K562 (cell line): Measurements from ENCODE around the gene MTSS2. TPM values are rescaled to one million over a fixed set of nuclear protein-coding genes. Genes with fewer than 3 reads are reported as not detected.
A peak's percentile ranks its signal among the peaks of the same experiment; 100 is the strongest.

Source experiments
- ATAC-seq: fragments of 200-7000 bp; cut with Tn5 transposase; 3 replicates; pipeline ENCODE4 v1.9.1; 2020; ENCODE audit warnings: moderate library complexity
- BruUV-seq: library from RNA; stranded (reverse); fragments of 400-500 nt; replicated peaks from 2 replicates; lab custom pipeline; 2021; lab: Mats Ljungman, UMichigan
- CTCF ChIA-PET: fragments of 300-600 bp; formaldehyde crosslinking; extraction: SDS; loops from one replicate; lab custom pipeline; 2021; ENCODE audit warnings: low intra/inter-chr PET ratio; lab: Yijun Ruan, JAX
- POLR2A ChIA-PET: fragments of 300-600, 350-650 bp; sonication (Branson Sonifier 250); formaldehyde crosslinking; extraction: SDS; loops from one replicate; lab custom pipeline; 2021; ENCODE audit warnings: antibody characterized with exemption, inconsistent platforms; lab: Yijun Ruan, JAX
- DNase-seq, 4 experiments: peaks; one replicate each; pipeline versions ENCODE4 v3.0.0 to v3.0.0-alpha.2; 2011 to 2018; ENCODE audit warnings: low spot score in 3 of 4, mixed read lengths in 3 of 4; ENCODE audit errors: extremely low read depth in 1 of 4
- FAIRE-seq: peaks from 2 replicates; lab custom pipeline; 2011; peaks lifted over from hg19 to GRCh38; lab: Jason Lieb, UNC
- H2AFZ ChIP-seq: 2 replicates; pipeline ENCODE4 v1.6.0; 2011; ENCODE audit warnings: low read depth, low read length, control low read depth, inconsistent platforms
- H3K27ac ChIP-seq: fragments of 200-600 bp; 3 replicates; pipeline ENCODE4 v1.8.0; 2011; ENCODE audit warnings: low read depth, mild to moderate bottlenecking, control low read depth, inconsistent platforms, low read length, moderate library complexity, mixed read lengths; ENCODE audit errors: extremely low read depth
- H3K27me3 ChIP-seq, 2 experiments: fragments of 300-600 bp in 1 of 2; 2 replicates in 1 of 2; 3 replicates in 1 of 2; pipeline versions ENCODE4 v1.6.0 to v1.8.0; 2011; ENCODE audit warnings: inconsistent platforms in 2 of 2, low read length in 2 of 2, mild to moderate bottlenecking in 1 of 2, mixed read lengths in 1 of 2, moderate library complexity in 1 of 2; ENCODE audit not compliant: control insufficient read depth in 2 of 2, insufficient read depth in 2 of 2
- H3K36me3 ChIP-seq: fragments of 300-600 bp; 3 replicates; pipeline ENCODE4 v1.8.0; 2011; ENCODE audit warnings: mild to moderate bottlenecking, low read length, inconsistent platforms; ENCODE audit not compliant: control insufficient read depth, insufficient read depth
- H3K4me1 ChIP-seq, 2 experiments: fragments of 200-600 bp in 1 of 2; replicated peaks in 1 of 2; 2 replicates in 1 of 2; 3 replicates in 1 of 2; pipeline versions ENCODE4 v1.5.1 to v1.8.0; 2011; ENCODE audit warnings: inconsistent platforms in 2 of 2, low read length in 2 of 2, mild to moderate bottlenecking in 1 of 2, mixed read lengths in 1 of 2, moderate library complexity in 1 of 2; ENCODE audit not compliant: control insufficient read depth in 2 of 2, insufficient read depth in 2 of 2
- H3K4me2 ChIP-seq: 2 replicates; pipeline ENCODE4 v1.6.1; 2011; ENCODE audit warnings: low read length, control low read depth, inconsistent platforms, mixed read lengths; ENCODE audit not compliant: insufficient read depth
- H3K4me3 ChIP-seq: fragments of 200-600 bp; sonication (generic), shearing (Covaris generic); 2 replicates; pipeline ENCODE4 v1.5.1; 2016; ENCODE audit warnings: control low read depth, inconsistent platforms
- H3K79me2 ChIP-seq: fragments of 200-600 bp; 3 replicates; pipeline ENCODE4 v1.8.0; 2011; ENCODE audit warnings: low read length, inconsistent platforms; ENCODE audit not compliant: control insufficient read depth, insufficient read depth
- H3K9ac ChIP-seq, 2 experiments: 2 replicates each; pipeline versions ENCODE4 v1.6.0 to v1.6.1; 2011; ENCODE audit warnings: low read depth in 2 of 2, low read length in 2 of 2, control low read depth in 1 of 2, inconsistent platforms in 1 of 2, mild to moderate bottlenecking in 1 of 2, mixed read lengths in 1 of 2; ENCODE audit not compliant: insufficient read depth in 1 of 2
- H3K9me1 ChIP-seq: one replicate; pipeline ENCODE4 v1.6.0; 2011; ENCODE audit warnings: inconsistent platforms, mild to moderate bottlenecking, low read length, moderate library complexity; ENCODE audit not compliant: control insufficient read depth, insufficient read depth
- H3K9me3 ChIP-seq: replicated peaks from 2 replicates; pipeline ENCODE4 v1.5.1; 2011; ENCODE audit warnings: low read depth, low read length, inconsistent platforms; ENCODE audit not compliant: control insufficient read depth, insufficient read depth
- H4K20me1 ChIP-seq: replicated peaks from 2 replicates; pipeline ENCODE4 v1.6.1; 2011; ENCODE audit warnings: low read length, inconsistent platforms, mixed read lengths; ENCODE audit not compliant: control insufficient read depth, insufficient read depth
- CEBPB ChIP-seq: fragments of 450-650 bp; IDR thresholded peaks from 2 replicates; pipeline ENCODE4 v1.6.1; 2016; ENCODE audit warnings: missing genetic modification characterization, missing compliant biosample characterization
- CEBPG ChIP-seq, 3 experiments: fragments of 200-800 bp in 1 of 3; sonication (Bioruptor generic) in 1 of 3; sonication (generic) in 1 of 3; formaldehyde crosslinking in 1 of 3; IDR thresholded peaks in 2 of 3; conservative IDR thresholded peaks in 1 of 3; 2 replicates each; pipeline versions ENCODE4 v1.6.1 to v1.8.0; 2016 to 2022; ENCODE audit warnings: missing compliant biosample characterization in 2 of 3, missing genetic modification characterization in 2 of 3, mild to moderate bottlenecking in 1 of 3, missing genetic modification reagents in 1 of 3
- CSDE1 ChIP-seq, 2 experiments: fragments of 450-650 bp; IDR thresholded peaks; 2 replicates each; pipeline ENCODE4 v1.6.1; 2016; ENCODE audit warnings: mild to moderate bottlenecking in 1 of 2
- GABPB1 ChIP-seq: sonication (generic); formaldehyde crosslinking; IDR thresholded peaks from 2 replicates; pipeline ENCODE4 v1.8.0; 2022; ENCODE audit warnings: mild to moderate bottlenecking, missing genetic modification reagents
- MEF2A ChIP-seq: IDR thresholded peaks from 2 replicates; pipeline ENCODE4 v1.6.1; 2011; ENCODE audit warnings: low read depth, mild to moderate bottlenecking, low read length, moderate library complexity; ENCODE audit not compliant: control insufficient read depth
- WGBS: fragments of 100-300 bp; shearing (Covaris generic); methylation state at CpG from one replicate; pipeline ENCODE4 v1.1.6; 2016; ENCODE audit warnings: low coverage, mixed read lengths; ENCODE audit not compliant: insufficient coverage; ENCODE audit errors: missing lambda C conversion rate; 5-methylcytosine and 5-hydroxymethylcytosine counted together
- in situ Hi-C: fragments of 300-500 bp; cut with MboI; formaldehyde crosslinking; loops from 4 replicates; pipeline ENCODE4 v1.15.0; 2018; ENCODE audit warnings: inconsistent platforms, mixed read lengths
- intact Hi-C: fragments of 100-400 bp; cut with micrococcal nuclease; formaldehyde crosslinking; loops from 2 replicates; pipeline ENCODE4 v1.14.2; 2022
- polyA plus RNA-seq, 8 experiments: library from polyadenylated mRNA; depleted of rRNA in 4 of 8; stranded (reverse) in 5 of 8; unstranded in 3 of 8; fragments of >200 nt; fragmentation: Nextera tagmentation in 2 of 8; fragmentation: Illumina TruSeq in 1 of 8; extraction: Ambion mirVana in 2 of 8; extraction: Trizol in 1 of 8; gene quantifications; 2 replicates each; pipeline versions ENCODE4 v1.2.1 to v1.2.3, GENCODE V29; 2011 to 2014; ENCODE audit warnings: inconsistent platforms in 1 of 8, missing spikeins in 1 of 8
- total RNA-seq, 7 experiments: library from RNA; depleted of rRNA in 6 of 7; stranded (reverse); fragments of >200 nt in 6 of 7; fragmentation: Illumina TruSeq in 2 of 7; extraction: Trizol in 2 of 7; gene quantifications; 2 replicates each; pipeline versions ENCODE4 v1.2.1 to v1.2.3, GENCODE V29; 2011 to 2021; ENCODE audit warnings: low replicate concordance in 1 of 7

MTSS2 gene
- total and polyA plus RNA-seq, 9 of the 15 experiments (the other 6 are each of a cell fraction or from before 2014, with no cell fraction given): 0.11 to 60.3 (median 16.9) TPM

DNA sequence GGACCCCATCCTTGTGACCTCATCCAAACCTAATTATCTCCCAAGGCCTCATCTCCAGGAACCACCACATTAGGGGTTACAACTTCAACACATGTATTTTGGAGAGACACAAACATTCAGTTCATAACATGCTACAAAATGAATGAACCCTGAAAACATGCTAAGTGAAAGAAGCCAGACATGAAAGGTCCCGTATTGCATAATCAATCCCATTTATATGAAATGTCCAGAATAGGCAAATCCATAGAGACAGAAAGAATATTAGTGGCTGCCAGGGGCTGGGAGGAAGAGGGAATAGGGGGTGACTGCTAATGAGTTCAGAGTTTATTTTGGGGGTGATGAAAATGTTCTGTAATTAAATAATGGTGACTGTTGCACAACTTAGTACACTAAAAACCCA lies 43.2 kb downstream of the MTSS2 start:
- no peak for DNase-seq
- Histone ChIP-seq H3K27me3 (peaks cover 20 to 50% of the 10 kb centered on the region in 2 experiments; a peak in 4 of 5 replicates), H3K36me3 (no peaks in the 10 kb centered on the region), H3K79me2 (no peaks in the 10 kb centered on the region), H3K4me3 (no peak overlapping the region), H4K20me1 (no peaks in the 10 kb centered on the region; the same call in 1 of the 2 replicates), H2AFZ (no peak overlapping the region), H3K9ac (no peak overlapping the region), H3K27ac (no peak overlapping the region), H3K9me1 (no peaks in the 10 kb centered on the region), H3K4me1 (peaks cover 0 to 12% of the 10 kb centered on the region in 2 experiments; a peak in 2 of 5 replicates), H3K9me3 (no peaks in the 10 kb centered on the region), H3K4me2 (no peak overlapping the region)
- no peak for ATAC-seq
- intact Hi-C loops (no loop called here), in situ Hi-C loops (no loop called here)
- ChIA-PET POLR2A (interaction anchor here (0.9 kb wide), 1 partner anchor 9 kb away, joined by 3 read pairs; no protein-coding TSS in a partner anchor), CTCF (no interaction called here)
- TF ChIP-seq GABPB1 (CRISPR knock-in tag): no peak
- TF ChIP-seq MEF2A: no peak
- TF ChIP-seq CSDE1 (IDR thresholded peaks at IDR 0.05): no peak
- no peak for TF ChIP-seq CEBPG (CRISPR knock-in tag; IDR thresholded peaks at IDR 0.05)
- peak; percentile 49 to 78 for TF ChIP-seq CEBPG (tag; conservative IDR thresholded peaks at IDR 0.05 in 1 of 2, IDR thresholded peaks at IDR 0.05 in 1 of 2)
- TF ChIP-seq CEBPB (tag): peak; percentile 72
- FAIRE-seq: no peak
- no TSS peak for BruUV-seq
- 0% methylated on average over 1 of the region's 1 CpG for WGBS
